SU-DHL-6 (cell line): ENCODE measurements around the gene CENPF.

ENCODE experiments used
- H2AFZ ChIP-seq: fragments of 200-600 bp; sonication (generic); 2 replicates; pipeline ENCODE4 v1.6.1; 2014; ENCODE audit warnings: low read depth, mild to moderate bottlenecking, moderate library complexity, mixed read lengths, antibody characterized with exemption, low read length; ENCODE audit not compliant: severe bottlenecking
- H3F3A ChIP-seq: fragments of 200-600 bp; shearing (Covaris generic); 2 replicates; pipeline ENCODE4 v1.6.0; 2016; ENCODE audit warnings: antibody characterized with exemption, mild to moderate bottlenecking; ENCODE audit not compliant: insufficient read depth
- H3K27ac ChIP-seq: fragments of 200-600 bp; sonication (generic); 2 replicates; pipeline ENCODE4 v1.5.1; 2016; ENCODE audit warnings: low read depth, mild to moderate bottlenecking, low read length, moderate library complexity, mixed read lengths
- H3K27me3 ChIP-seq: fragments of 200-600 bp; sonication (generic), shearing (Covaris generic); 2 replicates; pipeline ENCODE4 v1.6.0; 2014; ENCODE audit warnings: mild to moderate bottlenecking, low read length
- H3K36me3 ChIP-seq: fragments of 200-600 bp; sonication (generic); 2 replicates; pipeline ENCODE4 v1.6.1; 2014; ENCODE audit warnings: mild to moderate bottlenecking, low read length, mixed read lengths
- H3K4me2 ChIP-seq: fragments of 300-600, 200-600 bp; shearing (Covaris generic), sonication (generic); 2 replicates; pipeline ENCODE4 v1.6.0; 2014; ENCODE audit warnings: low read length, low read depth, mild to moderate bottlenecking; ENCODE audit not compliant: poor library complexity, severe bottlenecking
- H3K4me3 ChIP-seq: fragments of 200-600 bp; sonication (generic); 2 replicates; pipeline ENCODE4 v1.5.1; 2014; ENCODE audit warnings: antibody characterized with exemption, low read length, mild to moderate bottlenecking, mixed read lengths; ENCODE audit not compliant: insufficient read depth, poor library complexity, severe bottlenecking
- H3K79me2 ChIP-seq: fragments of 200-600 bp; sonication (generic); 2 replicates; pipeline ENCODE4 v1.6.1; 2014; ENCODE audit warnings: mild to moderate bottlenecking, low read length, moderate library complexity; ENCODE audit not compliant: insufficient read depth
- H3K9ac ChIP-seq: fragments of 200-600 bp; sonication (generic); 2 replicates; pipeline ENCODE4 v1.7.0; 2014; ENCODE audit warnings: mild to moderate bottlenecking, low read length
- H3K9me2 ChIP-seq: fragments of 200-600 bp; sonication (generic); replicated peaks from 2 replicates; pipeline ENCODE4 v1.6.1; 2014; ENCODE audit warnings: low read length; ENCODE audit not compliant: insufficient read depth
- H3K9me3 ChIP-seq: fragments of 200-600 bp; sonication (generic); 2 replicates; pipeline ENCODE4 v1.6.1; 2014; ENCODE audit warnings: low read length, mixed read lengths; ENCODE audit not compliant: insufficient read depth
- H4K20me1 ChIP-seq: fragments of 200-600 bp; sonication (generic); 2 replicates; pipeline ENCODE4 v1.6.1; 2014; ENCODE audit warnings: low read depth, mild to moderate bottlenecking, antibody characterized with exemption, low read length, moderate library complexity, mixed read lengths
- CTCF ChIP-seq: fragments of 200-600 bp; sonication (generic); IDR thresholded peaks from one replicate; pipeline ENCODE4 v1.5.1; 2017; ENCODE audit warnings: antibody characterized with exemption, mild to moderate bottlenecking, low read length, moderate library complexity; ENCODE audit not compliant: insufficient read depth, poor library complexity, severe bottlenecking
- EZH2phosphoT487 ChIP-seq: fragments of 200-600 bp; sonication (generic), shearing (Covaris generic); conservative IDR thresholded peaks from 2 replicates; pipeline ENCODE4 v1.6.1; 2018; ENCODE audit warnings: mild to moderate bottlenecking, antibody characterized with exemption, low read length, moderate library complexity, mixed read lengths

The CENPF gene

GRCh38 chr1:214676747-214677146 is 73.8 kb downstream of the CENPF start:
- no peaks in the 10 kb centered on the region for H3F3A ChIP-seq
- H3K4me3 ChIP-seq, result no peak overlapping the region
- no peaks in the 10 kb centered on the region for H3K36me3 ChIP-seq
- no peaks in the 10 kb centered on the region for H4K20me1 ChIP-seq
- no peak overlapping the region for H2AFZ ChIP-seq
- no peaks in the 10 kb centered on the region for H3K79me2 ChIP-seq
- H3K27ac ChIP-seq, result no peak overlapping the region
- no peak overlapping the region for H3K9ac ChIP-seq
- H3K9me2 ChIP-seq, result no peaks in the 10 kb centered on the region
- H3K4me2 ChIP-seq, result no peak overlapping the region
- no peaks in the 10 kb centered on the region for H3K27me3 ChIP-seq
- no peak for TF ChIP-seq EZH2phosphoT487
- no peak for TF ChIP-seq CTCF
- no peaks in the 10 kb centered on the region for H3K9me3 ChIP-seq

GRCh38 chr1:214677945-214678344 is 75.0 kb downstream of the CENPF start:
- H2AFZ ChIP-seq, result no peak overlapping the region
- no peak overlapping the region for H3K4me3 ChIP-seq
- H3F3A ChIP-seq, result no peaks in the 10 kb centered on the region
- no peak overlapping the region for H3K9ac ChIP-seq
- no peak overlapping the region for H3K4me2 ChIP-seq
- no peaks in the 10 kb centered on the region for H3K27me3 ChIP-seq
- no peaks in the 10 kb centered on the region for H4K20me1 ChIP-seq
- no peak for TF ChIP-seq EZH2phosphoT487
- no peak for TF ChIP-seq CTCF
- H3K9me3 ChIP-seq, result no peaks in the 10 kb centered on the region
- H3K9me2 ChIP-seq, result no peaks in the 10 kb centered on the region
- no peak overlapping the region for H3K27ac ChIP-seq
- no peaks in the 10 kb centered on the region for H3K79me2 ChIP-seq
- H3K36me3 ChIP-seq, result no peaks in the 10 kb centered on the region

- no peak for TF ChIP-seq CTCF
- no peaks in the 10 kb centered on the region for H3K27me3 ChIP-seq
- H3K27ac ChIP-seq, result no peak overlapping the region
- H4K20me1 ChIP-seq, result no peaks in the 10 kb centered on the region
- H3K9me2 ChIP-seq, result no peaks in the 10 kb centered on the region
- H3K4me3 ChIP-seq, result no peak overlapping the region
- no peaks in the 10 kb centered on the region for H3F3A ChIP-seq
- H3K9ac ChIP-seq, result no peak overlapping the region
- no peak overlapping the region for H3K4me2 ChIP-seq
- H2AFZ ChIP-seq, result no peak overlapping the region
- no peaks in the 10 kb centered on the region for H3K9me3 ChIP-seq
- H3K36me3 ChIP-seq, result no peaks in the 10 kb centered on the region
- H3K79me2 ChIP-seq, result no peaks in the 10 kb centered on the region
These were observed 75.4 kb downstream of the CENPF start for GRCh38 chr1:214678386-214678785.

GRCh38 chr1:214683621-214684020 is 80.6 kb downstream of the CENPF start:
- no peak overlapping the region for H3K9ac ChIP-seq
- H3F3A ChIP-seq, result no peaks in the 10 kb centered on the region
- H2AFZ ChIP-seq, result no peak overlapping the region
- TF ChIP-seq EZH2phosphoT487, result no peak
- no peak for TF ChIP-seq CTCF
- no peaks in the 10 kb centered on the region for H3K9me2 ChIP-seq
- no peak overlapping the region for H3K27ac ChIP-seq
- H3K36me3 ChIP-seq, result no peaks in the 10 kb centered on the region
- no peak overlapping the region for H3K4me3 ChIP-seq
- H3K9me3 ChIP-seq, result no peaks in the 10 kb centered on the region
- no peaks in the 10 kb centered on the region for H3K79me2 ChIP-seq
- H3K27me3 ChIP-seq, result no peaks in the 10 kb centered on the region
- no peaks in the 10 kb centered on the region for H4K20me1 ChIP-seq
- no peak overlapping the region for H3K4me2 ChIP-seq
